Right lobe of liver (tissue), 4 donors: ENCODE results near the gene TBXT.

Experiments
- CTCF ChIP-seq, 4 donors: fragments of 200-600 bp in 3 of 4; fragments of 450-650 bp in 1 of 4; IDR thresholded peaks; one replicate each; pipeline versions ENCODE4 v1.5.1 to v1.8.0; 2016 to 2022; ENCODE audit warnings: antibody characterized with exemption in 4 of 4, mild to moderate bottlenecking in 2 of 4
- POLR2A ChIP-seq: fragments of 450-650 bp; IDR thresholded peaks from one replicate; pipeline ENCODE4 v1.6.1; 2017; ENCODE audit warnings: antibody characterized with exemption, mild to moderate bottlenecking
- donor health status: DM: no; HTN: no; CAD: no.
- donor health status: DM: no; HTN: no; CAD: no.
- donor health status: DM: no; HTN: yes; CAD: no.

- TF ChIP-seq CTCF (IDR thresholded peaks at IDR 0.05) (no peak), POLR2A (no peak)
Observed at GRCh38 chr6:166166314-166167257, 1.1 kb downstream of the TBXT start.
